SHP77 (cell line): ENCODE data around the gene RAB26.
"Not testable (repeated sequence)": the region's sequence is repeated elsewhere in the genome, so short reads cannot be mapped to it uniquely, and the experiment has no call there.

Experiments used
- DNase-seq, 2 experiments: peaks; one replicate each; lab custom pipeline; 2025; lab: John Stamatoyannopoulos, UW

RAB26 gene, protein sequence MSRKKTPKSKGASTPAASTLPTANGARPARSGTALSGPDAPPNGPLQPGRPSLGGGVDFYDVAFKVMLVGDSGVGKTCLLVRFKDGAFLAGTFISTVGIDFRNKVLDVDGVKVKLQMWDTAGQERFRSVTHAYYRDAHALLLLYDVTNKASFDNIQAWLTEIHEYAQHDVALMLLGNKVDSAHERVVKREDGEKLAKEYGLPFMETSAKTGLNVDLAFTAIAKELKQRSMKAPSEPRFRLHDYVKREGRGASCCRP

DNA sequence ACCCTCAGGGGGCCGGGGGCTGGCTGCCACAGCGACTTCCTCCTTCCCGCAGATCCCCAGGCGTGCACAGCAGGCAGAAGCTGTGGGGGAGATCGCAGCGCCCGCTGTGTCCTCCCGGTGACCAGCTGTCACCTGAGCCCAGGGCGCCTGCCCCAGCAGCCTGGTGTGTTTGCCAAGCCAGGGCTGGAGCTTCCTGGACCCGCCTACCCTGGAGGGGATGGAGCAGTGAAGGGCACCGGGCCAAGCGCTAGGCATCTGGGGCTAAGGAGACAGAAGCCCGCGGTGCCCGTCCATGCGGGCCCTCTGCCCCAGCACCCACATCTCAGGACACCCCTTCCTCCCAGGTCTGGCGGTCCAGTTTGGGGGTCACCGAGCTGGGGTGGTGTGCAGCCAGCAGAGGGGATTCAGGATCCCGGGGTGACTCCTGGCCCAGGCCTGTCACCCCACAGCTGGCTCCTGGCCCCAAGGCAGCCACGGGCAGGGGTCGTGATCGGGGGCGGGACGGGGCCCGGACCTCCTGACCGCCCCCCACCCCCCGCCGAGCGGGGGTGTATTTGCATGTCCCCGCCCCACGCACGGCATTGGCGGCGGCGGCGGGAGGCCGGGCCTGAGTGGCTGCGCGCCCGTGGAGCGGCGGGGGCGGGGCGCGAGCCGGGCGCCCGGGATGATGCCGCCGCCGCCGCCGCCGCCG, at the start of gene RAB26:
Gene RAB26, plus strand, starts transcription at position 645 of the 691 bp plus-strand sequence. CDS start 159 bp downstream, outside the sequence.
- peak; percentile 80 to 95 for DNase-seq

DNA sequence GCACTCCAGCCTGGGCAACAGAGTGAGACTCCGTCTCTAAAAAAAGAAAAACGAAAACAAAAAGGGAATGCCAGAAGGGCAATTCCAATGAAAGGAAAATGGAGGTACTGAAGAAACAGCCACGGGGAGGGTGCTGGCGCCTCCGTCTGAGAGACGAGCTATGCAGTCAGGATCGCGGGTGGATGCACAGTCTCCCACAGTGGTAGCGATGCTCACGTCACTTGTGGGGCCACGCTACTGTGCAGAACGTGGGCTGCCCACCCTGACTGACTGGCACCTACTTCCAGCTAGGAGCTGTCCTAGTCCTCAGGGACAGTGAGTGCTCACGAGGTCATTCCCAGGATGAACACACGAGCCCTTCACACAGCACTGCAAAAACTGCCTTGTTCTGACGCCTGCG, 46.8 kb upstream of the RAB26 start:
- DNase-seq: not testable (repeated sequence)

DNA sequence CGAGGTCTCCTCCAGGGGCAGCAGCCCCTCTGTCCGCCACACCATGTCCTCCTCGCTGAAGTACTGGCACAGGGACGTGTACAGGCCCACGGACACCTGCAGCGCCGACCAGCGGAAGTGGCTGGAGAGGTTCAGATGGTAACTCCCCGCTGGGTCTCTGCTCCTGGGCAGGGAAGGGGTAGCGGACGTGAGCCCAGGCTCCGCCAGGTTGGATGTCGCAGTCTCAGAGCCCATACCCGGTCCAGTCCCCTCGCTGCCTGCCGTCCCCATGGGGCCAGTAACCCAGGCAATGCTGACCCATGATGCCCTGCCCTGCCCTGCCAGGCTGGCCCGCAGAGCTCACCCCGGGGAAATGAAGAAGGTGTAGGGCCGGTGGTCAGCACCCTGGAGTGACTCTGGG, 46.0 kb upstream of the RAB26 start:
- no peak for DNase-seq

DNA sequence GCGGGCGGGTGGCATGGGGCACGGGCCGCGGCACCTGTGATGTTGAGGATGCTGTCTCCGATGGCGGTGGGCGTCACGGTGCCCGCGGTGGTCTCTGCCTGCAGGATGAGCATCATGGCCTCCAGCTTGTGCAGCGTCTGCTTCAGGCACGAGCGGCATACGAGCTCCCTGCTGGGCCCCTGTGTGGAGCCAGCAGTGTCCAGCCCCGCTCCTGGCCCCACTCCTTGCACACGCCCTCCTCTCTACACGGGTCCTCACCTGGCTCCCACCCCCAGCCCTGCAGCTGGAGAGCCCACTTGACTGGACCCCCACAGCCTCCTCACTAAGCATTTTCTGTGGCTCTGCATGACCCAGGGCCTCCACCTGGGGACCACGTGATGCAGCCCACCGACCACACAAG, 44.0 kb upstream of the RAB26 start:
- not testable (repeated sequence) for DNase-seq

DNA sequence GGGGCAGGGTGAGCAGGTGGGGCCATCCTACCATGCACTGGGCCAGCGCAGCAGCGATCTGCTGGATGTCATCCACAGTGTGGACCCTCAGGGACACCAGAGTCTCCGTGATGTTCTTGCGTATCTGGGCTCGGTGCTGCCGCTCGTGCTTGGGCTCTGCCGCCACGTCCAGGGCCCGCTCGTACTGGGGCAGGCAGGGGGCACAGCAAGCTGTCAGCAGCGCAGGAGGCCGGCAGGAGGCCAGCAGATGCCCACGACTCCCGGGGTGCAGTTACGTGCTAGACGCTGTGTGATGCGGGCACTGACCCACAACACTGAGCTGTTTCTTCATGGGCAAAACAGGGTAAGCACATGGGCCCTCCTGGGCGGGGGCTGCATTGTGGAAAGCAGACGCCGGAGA, 43.1 kb upstream of the RAB26 start:
- DNase-seq: not testable (repeated sequence)

DNA sequence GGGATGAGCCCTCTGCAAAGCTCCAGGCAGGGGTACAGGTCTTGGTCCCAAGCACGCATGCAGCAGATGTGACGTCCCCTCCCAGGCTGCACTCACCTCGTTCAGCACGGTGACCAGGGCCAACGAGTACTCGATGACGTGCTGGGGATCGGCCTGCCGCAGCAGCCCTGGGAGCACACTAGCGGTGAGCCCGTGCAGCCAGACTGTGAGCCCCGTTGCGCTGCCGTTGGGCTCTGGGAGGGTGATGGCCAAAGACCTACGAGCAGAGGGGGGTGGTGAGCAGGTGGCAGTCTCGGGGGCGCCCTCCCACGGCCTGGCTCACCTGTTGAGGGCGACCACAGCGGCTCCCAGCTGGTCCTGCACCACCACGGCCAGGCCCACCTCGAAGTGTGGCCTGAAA, 42.7 kb upstream of the RAB26 start:
- not testable (repeated sequence) for DNase-seq

DNA sequence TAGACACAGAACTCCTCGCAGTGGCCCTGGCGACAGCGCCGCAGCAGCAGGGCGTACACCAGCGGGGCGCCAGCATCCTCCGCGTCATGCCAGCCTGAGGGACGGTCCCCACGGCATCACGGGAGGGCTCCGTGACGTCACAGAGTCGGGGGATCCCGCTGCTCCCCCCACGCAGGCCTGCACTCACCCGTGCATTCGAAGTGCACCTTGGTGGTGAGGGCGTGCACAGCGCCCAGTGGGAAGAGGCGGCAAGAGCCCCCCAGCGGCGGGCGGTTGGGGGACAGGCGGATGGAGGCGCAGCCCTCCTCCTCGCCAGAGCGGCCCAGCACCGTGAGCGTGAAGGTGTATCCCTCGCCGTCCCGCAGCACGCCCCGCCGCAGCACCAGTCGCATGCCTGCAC, 42.2 kb upstream of the RAB26 start:
- not testable (repeated sequence) for DNase-seq

DNA sequence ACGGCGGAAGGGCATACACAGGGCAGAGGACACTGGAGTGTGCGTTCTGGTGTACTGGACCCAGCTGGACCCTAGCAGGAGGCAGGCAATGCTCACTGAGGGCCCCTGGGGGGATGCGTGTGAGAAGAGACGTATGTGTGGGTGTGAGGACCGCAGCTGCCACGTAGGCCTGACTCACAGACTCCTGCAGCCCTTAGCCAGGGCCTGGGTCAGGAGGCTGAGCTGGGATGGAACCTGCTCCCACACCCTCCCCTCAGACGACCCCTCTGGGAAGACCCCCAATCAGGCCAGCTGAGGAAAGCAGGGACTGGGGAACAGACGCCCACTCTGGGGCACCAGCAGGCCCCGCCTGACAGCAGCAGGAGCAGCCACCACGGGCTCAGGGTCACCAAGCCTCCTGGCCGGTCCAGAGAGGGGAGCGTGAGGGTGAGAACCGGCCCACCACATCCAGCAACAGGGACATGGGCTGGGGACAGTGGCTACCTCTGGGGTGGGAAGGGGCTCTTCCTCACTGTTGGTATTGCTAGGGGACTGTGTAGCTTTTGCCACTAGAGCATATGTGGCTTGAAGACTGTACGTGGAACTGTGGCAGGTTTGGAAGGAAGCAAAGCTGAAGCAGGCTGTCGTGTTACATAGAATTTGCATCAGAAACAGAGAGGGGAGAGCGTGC, 41.2 kb upstream of the RAB26 start:
- not testable (repeated sequence) for DNase-seq

DNA sequence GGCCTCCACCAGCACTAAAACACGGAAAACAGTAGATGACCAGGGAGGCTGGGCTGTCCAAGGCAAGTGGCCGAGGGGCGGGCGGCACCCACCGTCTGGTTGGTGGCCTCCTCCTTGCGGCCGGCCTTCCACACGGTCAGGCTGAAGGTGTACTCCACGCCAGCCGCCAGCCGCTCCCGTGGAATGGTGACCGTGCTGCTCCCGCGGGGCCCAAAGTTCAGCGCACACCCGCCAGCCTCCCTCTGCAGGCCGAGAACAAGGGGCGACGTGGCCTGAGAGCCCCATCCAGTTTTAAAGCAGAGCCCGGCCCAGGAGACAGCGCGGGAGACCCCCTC, 40.7 kb upstream of the RAB26 start:
- not testable (repeated sequence) for DNase-seq

DNA sequence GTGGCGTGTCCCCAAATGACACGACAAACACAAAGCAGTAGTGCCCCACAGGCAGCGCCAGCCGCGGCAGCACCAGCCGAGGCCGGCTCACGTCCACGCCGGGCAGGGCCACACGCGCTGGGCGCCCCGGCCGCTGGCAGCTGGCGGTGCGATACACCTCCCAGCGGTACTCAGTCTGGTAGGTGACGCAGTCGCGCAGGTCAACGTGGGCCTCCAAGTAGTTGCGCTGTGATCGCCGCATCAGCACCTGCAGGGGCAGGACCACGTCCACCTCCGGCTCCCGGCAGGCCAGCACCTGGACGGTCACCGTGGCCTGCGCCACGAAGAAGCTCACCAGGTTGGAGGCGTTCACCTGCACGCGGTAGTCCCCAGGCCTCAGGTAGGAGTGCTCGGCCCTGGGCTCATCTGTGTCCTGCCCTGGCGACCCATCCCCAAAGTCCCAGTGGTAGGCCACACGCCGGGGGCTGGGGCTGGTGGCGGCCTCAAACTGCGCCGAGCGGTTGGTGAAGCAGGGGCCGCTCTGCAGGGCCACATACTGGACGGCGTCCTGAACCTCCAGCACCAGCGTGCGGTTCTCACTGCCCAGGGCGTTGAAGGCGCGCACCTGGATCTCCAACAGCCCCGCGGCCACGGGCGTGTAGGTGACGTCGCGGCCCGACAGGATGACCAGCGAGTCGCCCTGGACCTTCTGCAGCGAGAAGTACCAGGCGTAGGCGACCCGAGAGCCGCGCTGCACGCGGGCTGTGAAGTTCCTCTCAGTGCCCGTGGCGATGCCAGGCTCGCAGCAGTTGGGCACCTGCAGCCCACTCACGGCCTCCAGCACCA, 39.8 kb upstream of the RAB26 start:
- not testable (repeated sequence) for DNase-seq

DNA sequence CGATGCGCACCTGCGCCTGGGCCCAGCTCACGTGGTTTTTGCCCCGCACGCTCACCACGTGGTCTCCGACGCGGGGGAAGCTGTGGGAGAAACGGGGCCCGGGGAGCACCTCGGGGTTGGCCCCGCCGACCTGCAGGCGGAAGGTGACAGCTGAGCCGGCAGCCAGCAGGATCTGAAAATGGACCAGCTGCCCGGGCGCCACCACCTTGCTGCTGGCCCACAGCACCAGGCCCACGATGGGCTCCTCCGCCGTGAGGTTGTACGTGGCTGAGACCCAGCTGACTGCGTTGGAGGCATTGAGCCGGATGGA, 39.2 kb upstream of the RAB26 start:
- DNase-seq: not testable (repeated sequence)

DNA sequence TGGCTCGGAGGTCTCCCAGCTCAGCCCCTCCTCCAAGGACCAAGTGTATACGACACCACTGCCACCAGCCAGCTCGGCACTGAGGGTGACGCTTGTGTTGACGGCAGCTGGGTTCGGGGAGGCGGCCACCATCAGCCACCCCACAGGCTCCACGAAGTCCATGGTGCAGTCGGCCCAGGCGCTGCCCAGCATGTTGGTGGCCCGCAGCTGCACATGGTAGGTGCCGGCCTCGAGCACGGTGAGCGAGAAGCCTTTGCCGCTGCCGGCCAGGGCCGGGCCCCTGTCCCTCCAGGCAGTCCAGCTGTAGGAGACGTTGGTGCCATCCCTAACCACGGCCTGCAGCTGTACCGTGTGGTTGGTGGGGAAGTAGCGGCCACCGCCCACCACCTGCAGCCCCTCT, 38.6 kb upstream of the RAB26 start:
- DNase-seq: not testable (repeated sequence)

DNA sequence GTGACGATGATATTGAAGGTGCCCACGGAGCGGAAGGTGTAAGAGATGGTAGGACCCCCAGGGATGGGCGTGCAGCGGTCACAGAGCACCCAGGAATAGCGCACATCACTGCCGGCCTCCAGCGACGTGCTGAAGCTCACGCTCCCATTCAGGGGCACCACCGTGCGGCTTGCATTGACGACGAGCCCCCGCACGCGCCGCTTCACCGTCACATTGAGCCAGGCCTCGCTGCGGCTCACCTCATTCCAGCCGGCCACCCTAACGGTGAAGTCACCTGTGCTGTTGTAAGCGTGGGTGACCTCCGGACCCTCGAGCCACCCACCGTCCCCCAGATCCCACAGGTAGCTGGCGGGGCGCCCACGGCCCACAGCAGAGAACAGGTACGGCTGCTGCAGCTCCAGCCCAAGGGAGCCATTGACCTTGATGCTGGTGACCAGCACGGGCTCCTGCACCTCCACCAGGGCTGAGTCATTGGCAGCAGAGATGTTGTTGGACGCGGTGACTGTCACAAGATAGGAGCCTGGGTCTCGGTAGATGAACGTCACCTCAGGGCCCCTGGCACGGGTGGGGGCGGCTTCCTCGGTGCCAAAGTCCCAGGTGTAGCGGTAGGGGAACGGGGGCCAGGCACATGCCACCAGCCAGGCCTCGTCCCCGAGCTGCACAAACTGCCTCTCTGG, 38.0 kb upstream of the RAB26 start:
- not testable (repeated sequence) for DNase-seq

DNA sequence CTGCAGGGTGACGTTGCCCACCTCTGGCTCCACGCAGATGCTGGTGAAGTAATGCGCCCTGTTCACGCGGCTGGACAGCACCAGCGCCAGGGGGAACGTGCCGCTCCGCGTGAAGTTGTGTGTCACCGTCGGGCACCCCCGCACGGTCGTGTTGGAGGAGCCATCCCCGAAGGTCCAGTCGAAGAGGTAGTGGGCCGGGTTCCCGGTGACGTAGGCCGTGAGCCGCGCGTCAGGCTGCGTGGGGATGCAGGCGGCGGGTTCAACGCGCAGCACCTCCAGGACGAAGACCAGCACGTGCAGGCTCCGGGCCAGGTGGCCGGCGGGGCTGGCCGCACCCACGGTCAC, 37.4 kb upstream of the RAB26 start:
- DNase-seq: not testable (repeated sequence)

DNA sequence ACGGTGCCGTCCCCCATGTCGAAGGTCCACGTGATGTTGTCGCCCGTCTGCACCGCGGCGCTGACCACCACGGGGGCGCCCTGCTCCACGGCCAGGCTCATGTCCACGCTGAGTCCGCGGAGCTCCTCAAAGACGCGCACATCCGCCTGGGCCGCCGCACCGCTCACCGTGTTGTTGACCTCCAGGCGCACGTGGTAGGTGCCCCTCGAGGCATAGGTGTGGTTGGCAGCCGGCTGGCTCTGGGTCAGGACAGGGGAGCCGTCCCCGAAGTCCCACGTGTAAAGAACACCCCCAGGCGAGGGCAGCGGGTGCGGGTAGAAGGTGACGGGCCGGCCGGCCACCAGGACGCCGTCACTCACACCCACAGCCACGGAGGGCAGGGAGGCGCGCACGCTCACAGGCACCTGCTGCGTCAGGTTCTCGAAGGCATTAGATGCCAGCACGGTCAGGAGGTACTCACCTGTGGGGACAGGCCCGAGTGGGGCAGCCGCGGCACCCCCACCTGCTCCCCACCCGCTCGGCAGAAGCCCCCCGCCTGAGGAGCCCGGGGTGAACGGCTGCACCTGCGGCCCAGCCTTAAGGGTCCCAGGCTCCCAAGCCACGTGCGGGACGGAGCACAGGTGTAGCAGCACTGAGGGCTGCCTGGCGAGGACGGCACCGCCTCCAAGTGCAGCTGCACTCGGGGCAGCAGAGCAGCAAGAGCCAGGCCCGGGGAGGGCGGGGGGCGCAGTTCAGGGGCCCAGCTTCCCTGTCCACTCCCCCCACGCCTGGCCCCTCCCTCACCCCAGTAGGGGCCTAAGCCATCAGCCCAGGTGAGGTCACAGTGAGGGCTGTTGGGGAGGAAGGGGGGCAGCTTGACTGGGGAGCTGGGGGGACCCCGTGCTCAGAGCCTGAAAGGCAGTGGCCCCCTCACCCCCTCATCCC, 36.8 kb upstream of the RAB26 start:
- not testable (repeated sequence) for DNase-seq

DNA sequence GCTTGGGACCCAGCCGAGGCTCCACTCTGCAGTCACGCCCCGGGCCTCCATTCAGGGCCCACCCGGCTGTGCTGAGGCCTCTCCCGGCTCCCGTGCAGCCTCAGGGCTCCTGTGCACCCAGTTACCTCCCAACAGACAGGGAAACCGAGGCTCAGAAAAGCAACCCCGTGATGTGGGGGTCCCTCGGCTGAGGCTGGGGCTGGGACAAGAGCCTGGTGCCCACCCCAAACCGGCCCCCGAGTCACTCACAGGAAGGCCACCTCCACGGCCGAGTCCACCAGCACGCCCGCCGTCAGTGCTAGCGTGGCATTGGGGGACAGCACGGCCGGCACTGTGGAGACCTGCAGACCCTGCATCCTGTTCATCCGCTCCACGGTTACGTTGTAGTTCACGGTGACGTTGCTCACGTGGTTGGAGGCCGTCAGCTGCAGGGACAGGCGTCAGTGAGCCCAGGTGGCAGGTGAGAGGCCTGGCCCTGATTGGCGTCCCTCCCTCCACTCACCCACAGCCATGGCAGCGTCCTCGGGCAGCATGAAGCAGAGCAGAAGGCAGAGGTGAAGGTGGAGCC, 35.8 kb upstream of the RAB26 start:
- DNase-seq: not testable (repeated sequence)

DNA sequence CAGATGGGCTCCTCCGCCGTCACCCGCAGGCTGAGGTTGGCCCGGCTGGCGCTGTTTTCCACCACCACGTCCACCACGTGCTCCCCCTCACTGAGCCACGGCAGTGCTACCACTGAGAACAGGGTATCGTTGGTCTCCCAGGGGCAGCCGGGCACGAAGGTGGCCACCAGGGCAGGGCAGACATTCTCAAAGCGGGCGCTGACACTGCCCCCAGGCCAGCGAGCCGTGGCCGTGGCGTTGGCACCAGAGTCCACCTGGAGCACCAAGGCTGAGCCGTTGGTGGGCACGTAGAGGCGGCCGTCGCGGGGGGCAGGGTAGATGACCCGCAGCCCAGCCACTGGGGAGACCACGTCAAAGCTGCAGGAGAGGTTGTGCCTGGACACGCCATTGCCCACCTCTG, 34.2 kb upstream of the RAB26 start:
- not testable (repeated sequence) for DNase-seq

DNA sequence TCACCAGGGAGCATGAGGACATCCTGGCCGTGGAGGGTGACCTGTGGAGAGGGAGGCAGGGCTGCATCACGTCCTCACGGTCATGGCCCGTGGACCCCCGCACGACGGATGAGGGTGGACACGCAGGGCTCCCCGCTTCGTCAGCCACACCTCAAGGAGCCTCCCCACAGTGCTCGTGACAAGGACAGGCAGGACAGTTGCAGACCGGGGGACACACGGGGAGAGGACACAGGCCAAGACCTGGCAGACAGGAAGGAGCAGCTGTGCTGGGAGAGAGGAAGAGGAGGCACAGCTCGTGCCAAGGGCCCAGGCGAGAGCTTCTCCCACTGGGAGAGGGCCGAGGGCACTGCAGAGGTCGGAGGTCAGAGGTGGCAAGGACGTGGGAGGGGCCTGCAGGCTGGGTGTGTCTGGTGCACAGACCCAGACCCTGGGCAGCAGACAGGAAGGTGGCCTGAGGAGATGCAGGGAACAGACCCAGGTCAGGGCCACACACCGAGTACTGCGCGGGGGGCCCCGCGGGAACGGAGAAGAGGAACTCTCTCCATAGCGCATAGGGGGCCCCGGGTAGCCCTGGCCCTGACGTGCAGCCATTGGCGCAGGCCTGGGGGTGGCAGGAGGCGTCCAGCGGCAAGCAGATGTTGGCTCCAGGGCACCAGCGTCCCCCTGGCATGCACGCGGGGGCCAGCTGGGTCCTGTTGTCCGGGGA, 33.4 kb upstream of the RAB26 start:
- DNase-seq: not testable (repeated sequence)

DNA sequence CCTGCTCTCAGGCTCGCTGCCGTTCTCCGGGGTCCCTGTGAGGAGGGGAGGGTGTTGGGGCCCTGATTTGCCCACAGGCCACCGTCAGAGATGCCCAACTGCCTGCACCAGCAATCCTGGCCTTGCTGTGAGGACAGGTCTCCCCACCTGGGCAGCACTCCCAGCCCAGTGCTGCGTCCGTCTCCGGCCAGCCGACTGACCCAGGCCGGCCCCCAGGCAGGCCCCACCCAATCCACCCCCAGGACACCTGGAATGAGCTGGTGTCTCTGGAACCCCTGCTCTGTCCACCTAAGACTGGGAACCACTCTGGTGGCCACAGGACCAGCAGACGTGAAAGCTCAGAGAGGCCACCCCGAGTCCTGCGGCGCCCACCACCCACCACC, 32.8 kb upstream of the RAB26 start:
- no peak for DNase-seq

DNA sequence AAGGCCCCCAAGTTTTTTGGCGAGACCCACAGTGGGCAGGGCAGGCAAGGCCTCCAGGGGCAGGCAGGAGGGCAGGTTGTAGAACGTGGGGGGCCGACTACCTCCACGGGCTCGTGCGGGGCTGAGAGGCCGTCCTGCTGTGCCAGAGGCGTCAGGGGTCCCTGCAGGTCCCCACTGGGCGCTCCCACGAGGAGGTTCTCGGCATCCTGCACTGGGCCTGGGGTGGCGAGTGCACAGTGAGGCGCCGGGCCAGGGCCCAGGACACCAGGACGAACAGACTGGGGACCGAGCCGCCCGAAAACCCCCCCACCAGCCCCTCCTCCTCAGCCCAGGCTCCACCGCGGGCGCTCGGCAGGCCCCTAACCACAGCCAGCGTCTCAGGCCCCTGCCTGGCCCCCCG, 32.0 kb upstream of the RAB26 start:
- not testable (repeated sequence) for DNase-seq
